HEK293T (cell line): Measurements from ENCODE around the gene MAPK13.
"Not testable (repeated sequence)": the region's sequence is repeated elsewhere in the genome, so short reads cannot be mapped to it uniquely, and the experiment has no call there.

Experiments used
- CTCF ChIA-PET: fragments of 350-600 bp; formaldehyde crosslinking; extraction: SDS; loops from one replicate; lab custom pipeline; 2021; ENCODE audit warnings: antibody characterized with exemption, inconsistent platforms; lab: Yijun Ruan, JAX
- POLR2A ChIA-PET: fragments of 350-600 bp; formaldehyde crosslinking; extraction: SDS; loops from one replicate; lab custom pipeline; 2020; ENCODE audit warnings: antibody characterized with exemption, inconsistent platforms; lab: Yijun Ruan, JAX
- DNase-seq: peaks from one replicate; pipeline ENCODE4 v3.0.0; 2012; ENCODE audit warnings: mixed read lengths; ENCODE audit errors: extremely low spot score
- ARNT ChIP-seq: fragments of 450-650 bp; IDR thresholded peaks from 2 replicates; pipeline ENCODE4 v1.6.1; 2017; ENCODE audit warnings: mild to moderate bottlenecking
- BHLHE40 ChIP-seq: fragments of 450-650 bp; IDR thresholded peaks from 2 replicates; pipeline ENCODE4 v1.6.1; 2016; ENCODE audit warnings: mild to moderate bottlenecking, moderate library complexity, borderline replicate concordance
- CTBP1 ChIP-seq: fragments of 450-650 bp; IDR thresholded peaks from 2 replicates; pipeline ENCODE4 v1.6.1; 2016; ENCODE audit warnings: borderline replicate concordance
- ELF4 ChIP-seq: fragments of 450-650 bp; IDR thresholded peaks from 2 replicates; pipeline ENCODE4 v1.6.1; 2017; ENCODE audit warnings: antibody characterized with exemption
- FOXA1 ChIP-seq: fragments of 450-650 bp; IDR thresholded peaks from 2 replicates; pipeline ENCODE4 v1.6.1; 2016; ENCODE audit warnings: mild to moderate bottlenecking
- FOXK2 ChIP-seq: fragments of 450-650 bp; IDR thresholded peaks from 2 replicates; pipeline ENCODE4 v1.6.1; 2016; ENCODE audit warnings: mild to moderate bottlenecking
- FOXM1 ChIP-seq: fragments of 450-650 bp; IDR thresholded peaks from 2 replicates; pipeline ENCODE4 v1.6.1; 2017; ENCODE audit warnings: mild to moderate bottlenecking, borderline replicate concordance
- HDGF ChIP-seq: fragments of 450-650 bp; IDR thresholded peaks from 2 replicates; pipeline ENCODE4 v1.6.1; 2017; ENCODE audit warnings: antibody characterized with exemption, borderline replicate concordance
- L3MBTL2 ChIP-seq: fragments of 450-650 bp; conservative IDR thresholded peaks from 2 replicates; pipeline ENCODE4 v1.6.1; 2016; ENCODE audit warnings: mild to moderate bottlenecking
- LEF1 ChIP-seq: fragments of 450-650 bp; IDR thresholded peaks from 2 replicates; pipeline ENCODE4 v1.6.1; 2017; ENCODE audit warnings: mild to moderate bottlenecking, borderline replicate concordance
- NFRKB ChIP-seq: fragments of 450-650 bp; IDR thresholded peaks from 2 replicates; pipeline ENCODE4 v1.6.1; 2016; ENCODE audit warnings: mild to moderate bottlenecking, moderate library complexity
- SP1 ChIP-seq: fragments of 450-650 bp; IDR thresholded peaks from 2 replicates; pipeline ENCODE4 v1.6.1; 2017
- SUZ12 ChIP-seq: fragments of 450-650 bp; IDR thresholded peaks from 2 replicates; pipeline ENCODE4 v1.6.1; 2016; ENCODE audit warnings: mild to moderate bottlenecking
- TARDBP ChIP-seq: fragments of 450-650 bp; IDR thresholded peaks from 2 replicates; pipeline ENCODE4 v1.6.1; 2016
- ZNF384 ChIP-seq: fragments of 450-650 bp; IDR thresholded peaks from 2 replicates; pipeline ENCODE4 v1.6.1; 2016
- TF ChIP-seq, protein P1 (sequence below): fragments of 450-650 bp; IDR thresholded peaks from 2 replicates; pipeline ENCODE4 v1.6.1; 2016

MAPK13 gene

DNA sequence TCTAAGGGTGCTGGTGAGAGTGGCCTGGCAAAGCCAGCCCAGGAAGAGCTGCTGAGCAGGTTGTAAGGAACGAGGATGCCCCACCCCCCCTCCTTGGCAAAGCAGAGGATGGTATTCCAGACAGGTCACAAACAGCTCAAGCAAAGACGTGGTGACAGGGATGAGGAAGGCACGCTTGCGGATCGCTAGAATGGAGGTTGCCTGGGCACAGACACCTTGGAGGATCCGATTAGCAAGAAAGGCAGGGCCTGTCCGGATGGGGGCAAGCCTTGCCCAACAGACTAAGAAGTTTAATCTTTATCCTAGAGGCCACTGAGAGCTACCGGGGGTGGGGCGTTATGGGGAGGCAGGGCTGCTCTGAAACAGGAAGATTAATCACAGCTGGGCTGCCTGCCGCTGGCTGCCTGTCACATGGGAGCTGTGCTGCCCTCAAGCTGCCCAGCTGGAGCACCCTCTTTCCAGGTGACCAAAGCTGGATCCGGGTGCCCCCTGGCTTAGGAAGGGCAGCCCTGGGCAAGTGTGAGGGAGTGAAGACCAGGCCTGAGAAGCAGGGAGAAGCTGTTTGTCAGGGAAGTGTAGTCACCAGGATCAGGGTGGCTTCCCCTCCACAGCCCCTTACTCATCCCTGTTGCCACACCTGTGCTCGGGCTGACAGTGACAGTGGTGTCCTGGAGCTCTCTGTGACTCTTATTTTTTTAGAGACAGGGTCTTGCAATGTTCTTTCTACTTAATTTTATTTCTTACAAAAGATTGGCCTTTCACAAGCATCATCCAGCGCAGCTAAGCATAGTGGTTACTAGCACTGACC, 9.1 kb upstream of the MAPK13 start:
- TF ChIP-seq FOXM1 = no peak
- no peak for TF ChIP-seq ELF4
- no peak for TF ChIP-seq BHLHE40
- TF ChIP-seq FOXK2 = no peak
- TF ChIP-seq LEF1 = no peak
- TF ChIP-seq CTBP1 = no peak
- no peak for TF ChIP-seq L3MBTL2
- no peak for TF ChIP-seq SP1
- no peak for TF ChIP-seq SUZ12
- no peak for TF ChIP-seq ARNT
- TF ChIP-seq NFRKB = no peak
- TF ChIP-seq FOXA1 = no peak
- no peak for TF ChIP-seq TARDBP
- TF ChIP-seq, protein P1, sequence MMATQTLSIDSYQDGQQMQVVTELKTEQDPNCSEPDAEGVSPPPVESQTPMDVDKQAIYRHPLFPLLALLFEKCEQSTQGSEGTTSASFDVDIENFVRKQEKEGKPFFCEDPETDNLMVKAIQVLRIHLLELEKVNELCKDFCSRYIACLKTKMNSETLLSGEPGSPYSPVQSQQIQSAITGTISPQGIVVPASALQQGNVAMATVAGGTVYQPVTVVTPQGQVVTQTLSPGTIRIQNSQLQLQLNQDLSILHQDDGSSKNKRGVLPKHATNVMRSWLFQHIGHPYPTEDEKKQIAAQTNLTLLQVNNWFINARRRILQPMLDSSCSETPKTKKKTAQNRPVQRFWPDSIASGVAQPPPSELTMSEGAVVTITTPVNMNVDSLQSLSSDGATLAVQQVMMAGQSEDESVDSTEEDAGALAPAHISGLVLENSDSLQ = no peak
- no peak for TF ChIP-seq HDGF
- TF ChIP-seq ZNF384 = no peak
- ChIA-PET CTCF (interaction anchor here (1.1 kb wide), 1 partner anchor 9 kb away, joined by 3 read pairs; the partner anchor contains the start of gene MAPK13), POLR2A (interaction anchor here (1.0 to 1.7 kb wide), 4 partner anchors 12 to 94 kb away, joined by 3 to 8 read pairs (median 4); partner anchors contain the start of gene MAPK14)
- no peak for DNase-seq

DNA sequence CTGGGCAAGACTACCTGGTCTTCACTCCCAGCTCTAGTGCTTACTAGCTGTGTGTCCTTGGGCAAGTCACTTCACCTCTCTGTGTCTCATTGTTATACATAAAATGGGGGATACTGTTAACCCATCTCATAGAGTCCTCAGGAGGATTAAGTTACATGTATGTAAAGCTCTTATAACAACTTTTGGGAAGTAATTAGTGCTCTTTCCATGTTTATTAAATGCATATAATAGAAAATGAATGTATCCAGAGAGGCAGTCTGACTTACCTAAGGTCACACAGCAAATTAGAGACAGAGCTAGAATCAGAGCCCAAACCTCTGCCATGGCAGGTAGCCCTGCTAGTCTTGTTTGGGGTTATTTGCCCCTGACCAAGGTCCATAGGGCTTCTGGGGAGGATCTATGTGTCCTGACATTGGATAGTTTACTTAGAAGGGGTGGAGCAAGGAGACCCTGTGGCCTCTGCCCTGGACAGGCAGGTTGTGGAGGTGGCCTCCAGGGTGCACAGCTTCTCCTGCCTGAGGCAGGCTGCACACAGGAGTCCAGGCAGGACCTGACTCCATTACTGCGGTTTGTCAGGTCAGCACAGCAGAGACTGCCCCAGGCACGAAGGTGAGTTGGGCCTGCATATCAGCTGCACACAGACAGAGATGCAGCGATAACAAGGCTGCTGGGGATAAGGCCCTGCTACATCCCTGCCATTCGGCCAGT, 8.4 kb upstream of the MAPK13 start:
- TF ChIP-seq SP1 (no peak), SUZ12 (no peak), LEF1 (no peak), BHLHE40 (no peak), ARNT (no peak), FOXK2 (no peak), TARDBP (no peak), FOXA1 (no peak), L3MBTL2 (no peak), NFRKB (no peak), FOXM1 (no peak), ZNF384 (no peak), ELF4 (no peak), HDGF (no peak), CTBP1 (no peak)
- TF ChIP-seq, protein P1 = no peak
- ChIA-PET CTCF (interaction anchor here (1.1 kb wide), 1 partner anchor 8 kb away, joined by 3 read pairs; the partner anchor contains the start of gene MAPK13), POLR2A (interaction anchor here (1.4 to 1.7 kb wide), 2 partner anchors 12 to 75 kb away, joined by 3 to 8 read pairs; no protein-coding TSS in a partner anchor)
- DNase-seq = no peak

DNA sequence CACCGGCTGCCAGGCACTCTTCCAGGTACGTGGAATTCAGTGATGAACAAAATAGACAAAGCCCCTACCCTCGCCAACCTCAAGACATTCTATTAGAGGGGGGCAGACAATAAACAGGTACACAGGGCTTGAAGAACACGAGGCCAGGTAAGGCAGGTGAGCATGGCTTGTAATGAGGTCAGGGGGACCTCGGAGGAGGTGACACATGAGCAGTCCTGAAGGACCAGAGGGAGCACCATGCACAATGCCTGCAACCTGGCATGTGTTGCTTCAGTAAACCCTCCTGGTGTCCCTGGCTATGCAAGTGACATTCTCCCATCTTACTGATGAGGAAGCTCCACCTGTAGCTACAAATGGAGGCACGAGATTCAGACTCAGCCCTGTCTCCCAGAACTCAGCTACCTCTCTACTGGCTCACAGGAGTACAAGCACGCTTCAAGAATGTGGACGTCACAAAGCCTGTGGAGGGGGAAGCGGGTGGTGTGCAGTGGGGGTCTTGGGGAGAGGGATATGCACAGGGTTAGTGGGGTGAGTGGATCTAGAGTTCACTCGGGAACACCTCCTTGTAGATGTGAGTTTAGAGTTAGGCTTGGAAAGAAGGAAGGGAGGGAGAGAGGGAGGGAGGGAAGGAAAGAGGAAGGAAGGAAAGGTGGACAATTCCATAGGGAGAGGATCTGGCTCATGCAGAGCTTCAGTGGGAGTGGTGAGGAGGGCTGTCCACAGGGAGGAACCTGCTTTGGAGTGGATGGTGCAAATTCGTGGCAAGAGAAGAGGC, 7.6 kb upstream of the MAPK13 start:
- no peak for TF ChIP-seq ARNT
- DNase-seq = no peak
- POLR2A ChIA-PET = no interaction called here
- CTCF ChIA-PET = interaction anchor here (1.4 kb wide), 1 partner anchor 11 kb away, joined by 3 read pairs; no protein-coding TSS in a partner anchor

DNA sequence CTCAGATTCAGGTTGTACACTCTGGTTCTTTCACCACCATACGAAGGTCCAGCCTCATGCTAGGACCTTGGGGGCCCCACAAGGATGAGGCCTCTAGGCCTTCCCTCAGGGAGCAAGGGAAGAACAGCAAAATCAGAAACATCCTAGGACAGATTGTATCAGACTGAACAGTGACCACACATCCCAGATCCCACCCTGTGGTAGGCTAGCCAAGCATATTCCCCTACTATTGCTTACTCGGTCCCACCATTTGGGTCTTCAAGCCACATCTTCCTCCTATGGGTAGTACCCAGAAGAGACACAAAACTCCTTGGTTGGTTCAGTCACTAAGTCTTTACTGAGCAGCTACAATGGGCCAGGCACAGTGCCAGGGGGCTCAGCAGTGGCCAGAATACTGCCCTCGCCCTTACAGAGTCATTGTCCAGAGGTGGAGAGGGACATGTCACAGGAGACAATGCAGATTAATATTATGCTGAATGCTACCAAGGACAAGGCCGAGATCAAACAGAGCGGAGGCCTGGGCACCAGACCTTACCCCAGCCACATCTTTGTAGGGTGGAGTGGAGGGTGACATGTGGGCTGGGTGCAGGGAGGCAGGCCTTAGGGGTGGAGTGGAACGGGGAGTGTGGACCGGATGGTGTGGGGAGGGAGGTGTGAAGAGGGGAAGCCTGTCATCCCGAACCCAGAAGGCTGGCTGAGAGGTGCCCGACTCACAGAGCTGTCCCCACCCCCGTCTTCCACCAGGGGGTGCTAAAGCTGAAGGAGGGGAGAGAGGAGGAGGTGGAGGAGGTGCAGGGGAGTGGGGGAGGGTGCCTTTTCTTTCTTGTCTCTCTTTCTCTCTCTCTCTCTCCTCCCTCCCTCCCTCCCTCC, 6.8 kb upstream of the MAPK13 start:
- TF ChIP-seq ELF4 (no peak), FOXM1 (no peak), FOXK2 (no peak), HDGF (no peak), L3MBTL2 (no peak), SP1 (no peak), NFRKB (no peak), ARNT (no peak), BHLHE40 (no peak), TARDBP (no peak), ZNF384 (no peak)
- TF ChIP-seq, protein P1 = no peak
- ChIA-PET POLR2A (no interaction called here), CTCF (interaction anchor here (0.6 to 2.0 kb wide), 4 partner anchors 11 to 237 kb away, joined by 3 to 6 read pairs (median 4); no protein-coding TSS in a partner anchor)
- DNase-seq = peak; percentile 84

DNA sequence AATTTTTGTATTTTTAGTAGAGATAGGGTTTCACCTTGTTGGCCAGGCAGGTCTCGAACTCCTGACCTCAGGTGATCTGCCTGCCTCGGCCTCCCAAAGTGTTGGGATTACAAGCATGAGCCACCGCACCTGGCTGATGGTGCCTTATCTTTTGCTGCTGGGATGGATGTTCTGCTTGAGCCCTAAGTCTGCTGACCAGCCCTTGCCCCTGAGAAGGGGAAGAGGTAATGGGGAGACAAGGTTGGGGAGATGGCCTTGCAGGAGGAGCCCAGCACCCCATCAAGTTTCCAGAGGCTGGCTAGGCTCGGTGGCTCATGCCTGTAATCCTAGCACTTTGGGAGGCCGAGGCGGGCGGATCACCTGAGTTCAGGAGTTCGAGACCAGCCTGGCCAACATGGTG, 6.0 kb upstream of the MAPK13 start:
- CTCF ChIA-PET = interaction anchor here (0.6 to 2.0 kb wide), 4 partner anchors 10 to 236 kb away, joined by 3 to 6 read pairs (median 4); no protein-coding TSS in a partner anchor
- DNase-seq, POLR2A ChIA-PET: not testable (repeated sequence)
